Mesothelial cell of epicardium (in vitro differentiated cells): ENCODE results near the gene CCT4. TPM values are rescaled to one million over a fixed set of nuclear protein-coding genes. Genes with fewer than 3 reads are reported as not detected.

Source experiments
- DNase-seq, 2 experiments: peaks; one replicate each; pipeline ENCODE4 v3.0.0; 2021; ENCODE audit warnings: low spot score in 2 of 2; ENCODE audit not compliant: unreplicated experiment in 2 of 2
- H3K27ac Mint-ChIP-seq: 2 replicates; pipeline ENCODE4 v1.8.0; 2021; ENCODE audit warnings: mixed read lengths
- H3K27me3 Mint-ChIP-seq: 2 replicates; pipeline ENCODE4 v1.8.0; 2021; ENCODE audit warnings: low read depth, mixed read lengths
- H3K36me3 Mint-ChIP-seq: 2 replicates; pipeline ENCODE4 v1.8.0; 2021; ENCODE audit warnings: mixed read lengths
- H3K4me1 Mint-ChIP-seq: 2 replicates; pipeline ENCODE4 v1.8.0; 2021; ENCODE audit warnings: mixed read lengths
- H3K4me3 Mint-ChIP-seq: 2 replicates; pipeline ENCODE4 v1.8.0; 2021; ENCODE audit warnings: mild to moderate bottlenecking, moderate library complexity, mixed read lengths
- H3K9me3 Mint-ChIP-seq: 2 replicates; pipeline ENCODE4 v1.8.0; 2021; ENCODE audit warnings: mixed read lengths
- total RNA-seq: library from RNA; stranded (reverse); gene quantifications from 3 replicates; pipeline ENCODE4 v1.2.1, GENCODE V29; 2021
- TF ChIP-seq, protein P1 (sequence below): fragments of 200-600 bp; sonication (generic); IDR thresholded peaks from one replicate; pipeline ENCODE4 v1.5.0; 2021; ENCODE audit warnings: antibody characterized with exemption; ENCODE audit not compliant: unreplicated experiment

The CCT4 gene, protein sequence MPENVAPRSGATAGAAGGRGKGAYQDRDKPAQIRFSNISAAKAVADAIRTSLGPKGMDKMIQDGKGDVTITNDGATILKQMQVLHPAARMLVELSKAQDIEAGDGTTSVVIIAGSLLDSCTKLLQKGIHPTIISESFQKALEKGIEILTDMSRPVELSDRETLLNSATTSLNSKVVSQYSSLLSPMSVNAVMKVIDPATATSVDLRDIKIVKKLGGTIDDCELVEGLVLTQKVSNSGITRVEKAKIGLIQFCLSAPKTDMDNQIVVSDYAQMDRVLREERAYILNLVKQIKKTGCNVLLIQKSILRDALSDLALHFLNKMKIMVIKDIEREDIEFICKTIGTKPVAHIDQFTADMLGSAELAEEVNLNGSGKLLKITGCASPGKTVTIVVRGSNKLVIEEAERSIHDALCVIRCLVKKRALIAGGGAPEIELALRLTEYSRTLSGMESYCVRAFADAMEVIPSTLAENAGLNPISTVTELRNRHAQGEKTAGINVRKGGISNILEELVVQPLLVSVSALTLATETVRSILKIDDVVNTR
- total RNA-seq, result 153 to 162 TPM (median 161 TPM) in 3 replicates

DNA sequence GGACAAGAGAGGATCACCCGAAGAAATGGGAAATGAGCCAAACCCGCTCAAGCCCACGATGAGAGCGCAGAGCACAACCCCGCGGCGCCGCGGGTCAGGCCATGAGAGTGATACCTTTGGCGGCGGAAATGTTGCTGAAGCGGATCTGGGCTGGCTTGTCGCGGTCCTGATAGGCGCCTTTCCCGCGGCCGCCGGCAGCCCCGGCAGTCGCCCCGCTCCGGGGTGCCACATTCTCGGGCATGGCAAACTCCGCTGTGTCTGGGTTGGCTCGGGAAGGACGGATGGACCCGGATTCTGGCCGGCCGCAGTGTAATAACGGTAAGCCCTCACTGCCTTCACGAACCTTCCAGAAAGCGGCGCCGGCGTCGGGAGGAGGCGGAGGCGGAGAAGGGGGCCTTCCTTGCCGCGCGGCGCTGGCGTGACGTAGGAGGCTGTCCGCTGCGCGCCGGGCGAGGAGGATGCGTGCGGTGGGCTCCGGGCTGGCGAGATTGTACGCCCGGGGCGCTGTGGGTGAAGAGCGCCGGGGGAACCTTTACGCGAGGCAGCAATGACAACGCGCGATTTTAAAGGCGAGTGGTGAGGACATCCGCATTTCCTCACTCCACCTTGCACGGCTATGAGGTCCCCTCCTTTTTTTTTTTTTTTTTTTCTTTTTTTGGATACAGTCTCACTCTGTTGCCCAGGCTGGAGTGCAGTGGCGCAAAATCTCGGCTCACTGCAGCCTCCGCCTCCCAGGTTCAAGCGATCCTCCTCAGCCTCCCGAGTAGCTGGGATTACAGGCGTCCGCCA lies at the start of gene CCT4:
Gene CCT4, minus strand, starts transcription at position 390 of the 789 bp plus-strand sequence. Its CDS starts 149 bp downstream, at position 241.
- H3K36me3 Mint-ChIP-seq, result peaks cover 3% of the 10 kb centered on the region
- peak within 1 kb of the TSS; percentile 100 for H3K27ac Mint-ChIP-seq
- peak; percentile 85 to 97 for DNase-seq
- peak within 1 kb of the TSS; percentile 98 for H3K4me3 Mint-ChIP-seq
- H3K4me1 Mint-ChIP-seq, result peaks cover 19% of the 10 kb centered on the region
- H3K9me3 Mint-ChIP-seq, result no peaks in the 10 kb centered on the region
- H3K27me3 Mint-ChIP-seq, result no peaks in the 10 kb centered on the region
- TF ChIP-seq, protein P1, sequence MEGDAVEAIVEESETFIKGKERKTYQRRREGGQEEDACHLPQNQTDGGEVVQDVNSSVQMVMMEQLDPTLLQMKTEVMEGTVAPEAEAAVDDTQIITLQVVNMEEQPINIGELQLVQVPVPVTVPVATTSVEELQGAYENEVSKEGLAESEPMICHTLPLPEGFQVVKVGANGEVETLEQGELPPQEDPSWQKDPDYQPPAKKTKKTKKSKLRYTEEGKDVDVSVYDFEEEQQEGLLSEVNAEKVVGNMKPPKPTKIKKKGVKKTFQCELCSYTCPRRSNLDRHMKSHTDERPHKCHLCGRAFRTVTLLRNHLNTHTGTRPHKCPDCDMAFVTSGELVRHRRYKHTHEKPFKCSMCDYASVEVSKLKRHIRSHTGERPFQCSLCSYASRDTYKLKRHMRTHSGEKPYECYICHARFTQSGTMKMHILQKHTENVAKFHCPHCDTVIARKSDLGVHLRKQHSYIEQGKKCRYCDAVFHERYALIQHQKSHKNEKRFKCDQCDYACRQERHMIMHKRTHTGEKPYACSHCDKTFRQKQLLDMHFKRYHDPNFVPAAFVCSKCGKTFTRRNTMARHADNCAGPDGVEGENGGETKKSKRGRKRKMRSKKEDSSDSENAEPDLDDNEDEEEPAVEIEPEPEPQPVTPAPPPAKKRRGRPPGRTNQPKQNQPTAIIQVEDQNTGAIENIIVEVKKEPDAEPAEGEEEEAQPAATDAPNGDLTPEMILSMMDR, result no peak

DNA sequence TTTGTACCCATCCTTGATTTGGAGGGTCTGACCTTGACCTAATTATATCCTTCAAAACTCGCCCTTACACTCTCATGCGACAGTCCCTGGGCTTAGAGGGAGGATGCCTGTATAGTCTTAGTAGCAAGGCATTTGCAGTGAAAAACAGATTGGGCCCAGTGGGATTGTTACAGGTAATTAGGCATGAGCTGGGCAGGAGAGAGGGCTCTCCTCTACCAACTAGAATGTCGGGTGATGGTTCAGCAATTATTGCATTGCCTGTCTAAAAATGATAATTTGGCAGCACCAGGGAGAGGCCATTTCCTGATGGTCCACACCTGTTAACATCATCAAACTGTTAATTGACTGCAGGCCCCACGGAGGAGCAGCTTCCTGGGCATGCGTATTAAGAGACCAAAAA lies 49.4 kb upstream of the CCT4 start:
- H3K27me3 Mint-ChIP-seq, result no peaks in the 10 kb centered on the region
- H3K4me1 Mint-ChIP-seq, result peaks cover 20% of the 10 kb centered on the region
- peak overlapping the region; percentile 87 for H3K27ac Mint-ChIP-seq
- H3K9me3 Mint-ChIP-seq, result no peaks in the 10 kb centered on the region
- no peak overlapping the region for H3K4me3 Mint-ChIP-seq
- TF ChIP-seq, protein P1, result no peak
- H3K36me3 Mint-ChIP-seq, result peaks cover 4% of the 10 kb centered on the region
- DNase-seq, result no peak

- no peak for DNase-seq
- peaks cover 20% of the 10 kb centered on the region for H3K4me1 Mint-ChIP-seq
These were observed 48.6 kb upstream of the CCT4 start for GRCh38 chr2:61937098-61937497.

GRCh38 chr2:61928826-61929461 lies 40.5 kb upstream of the CCT4 start:
- H3K4me1 Mint-ChIP-seq, result peaks cover 6% of the 10 kb centered on the region
- peak overlapping the region; percentile 21 for H3K27ac Mint-ChIP-seq
- H3K36me3 Mint-ChIP-seq, result peaks cover 19% of the 10 kb centered on the region
- H3K9me3 Mint-ChIP-seq, result peaks cover 13% of the 10 kb centered on the region
- no peak for DNase-seq
- TF ChIP-seq, protein P1, result no peak
- no peak overlapping the region for H3K4me3 Mint-ChIP-seq
- H3K27me3 Mint-ChIP-seq, result no peaks in the 10 kb centered on the region

More at GRCh38 chr2:61937098-61937497, 48.6 kb upstream of the CCT4 start:
- TF ChIP-seq, protein P1, result no peak
- Mint-ChIP-seq H3K36me3 (peaks cover 11% of the 10 kb centered on the region), H3K4me3 (no peak overlapping the region), H3K27me3 (no peaks in the 10 kb centered on the region), H3K9me3 (peaks cover 7% of the 10 kb centered on the region), H3K27ac (peak overlapping the region; percentile 92)
